ENCODE data around the gene TAF4.

DNA sequence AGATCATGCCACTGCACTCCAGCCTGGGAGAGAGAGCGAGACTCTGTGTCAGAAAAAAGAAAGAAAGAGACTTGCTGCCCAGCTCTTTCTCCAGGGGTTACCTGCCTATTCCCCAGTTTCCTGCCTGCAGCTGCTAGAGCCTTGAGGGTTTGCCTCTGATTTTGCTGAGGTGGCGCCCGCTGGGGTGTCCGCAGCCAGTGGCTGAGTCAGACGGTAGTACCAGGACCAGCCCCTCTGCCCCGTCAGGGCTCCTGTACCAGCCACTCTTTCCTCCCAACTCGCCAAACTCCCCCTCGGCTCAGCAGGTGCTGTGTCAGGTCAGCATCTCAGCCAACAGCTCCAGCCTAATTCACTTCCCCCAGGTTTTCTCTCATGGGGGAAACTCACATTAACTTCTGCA, 49.2 kb upstream of the TAF4 start:
- TF ChIP-seq, protein P1, sequence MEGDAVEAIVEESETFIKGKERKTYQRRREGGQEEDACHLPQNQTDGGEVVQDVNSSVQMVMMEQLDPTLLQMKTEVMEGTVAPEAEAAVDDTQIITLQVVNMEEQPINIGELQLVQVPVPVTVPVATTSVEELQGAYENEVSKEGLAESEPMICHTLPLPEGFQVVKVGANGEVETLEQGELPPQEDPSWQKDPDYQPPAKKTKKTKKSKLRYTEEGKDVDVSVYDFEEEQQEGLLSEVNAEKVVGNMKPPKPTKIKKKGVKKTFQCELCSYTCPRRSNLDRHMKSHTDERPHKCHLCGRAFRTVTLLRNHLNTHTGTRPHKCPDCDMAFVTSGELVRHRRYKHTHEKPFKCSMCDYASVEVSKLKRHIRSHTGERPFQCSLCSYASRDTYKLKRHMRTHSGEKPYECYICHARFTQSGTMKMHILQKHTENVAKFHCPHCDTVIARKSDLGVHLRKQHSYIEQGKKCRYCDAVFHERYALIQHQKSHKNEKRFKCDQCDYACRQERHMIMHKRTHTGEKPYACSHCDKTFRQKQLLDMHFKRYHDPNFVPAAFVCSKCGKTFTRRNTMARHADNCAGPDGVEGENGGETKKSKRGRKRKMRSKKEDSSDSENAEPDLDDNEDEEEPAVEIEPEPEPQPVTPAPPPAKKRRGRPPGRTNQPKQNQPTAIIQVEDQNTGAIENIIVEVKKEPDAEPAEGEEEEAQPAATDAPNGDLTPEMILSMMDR (conservative IDR thresholded peaks at IDR 0.05 in 1 of 2, IDR thresholded peaks at IDR 0.05 in 1 of 2; ENCODE audit: low read depth in 1 of 2, low read length in 2 of 2): no peak
- TF ChIP-seq EZH2 (IDR thresholded peaks at IDR 0.05; ENCODE audit: low read length, missing control alignments): no peak

Data from fibroblast of lung (primary cell).